Parathyroid adenoma (tissue), 2 donors: Measurements from ENCODE around the gene EDARADD.
"Not testable (repeated sequence)": the region's sequence is repeated elsewhere in the genome, so short reads cannot be mapped to it uniquely, and the experiment has no call there.

Experiments
- H2AFZ ChIP-seq: fragments of 300-600 bp; sonication (generic); one replicate; pipeline ENCODE4 v1.7.0; 2017; ENCODE audit warnings: antibody characterized with exemption, mild to moderate bottlenecking
- H3K27ac ChIP-seq: fragments of 300-600 bp; sonication (generic); one replicate; pipeline ENCODE4 v1.7.0; 2017
- H3K27me3 ChIP-seq: fragments of 300-600 bp; sonication (generic); one replicate; pipeline ENCODE4 v1.7.0; 2017; ENCODE audit warnings: low read length; ENCODE audit not compliant: control insufficient read depth, insufficient read depth
- H3K36me3 ChIP-seq: fragments of 300-600 bp; sonication (generic); one replicate; pipeline ENCODE4 v1.7.0; 2017; ENCODE audit warnings: low read length; ENCODE audit not compliant: control insufficient read depth, insufficient read depth
- H3K4me1 ChIP-seq: fragments of 300-600 bp; sonication (generic); one replicate; pipeline ENCODE4 v1.7.0; 2017; ENCODE audit warnings: control low read depth
- H3K4me2 ChIP-seq: fragments of 300-600 bp; sonication (generic); one replicate; pipeline ENCODE4 v1.7.0; 2017; ENCODE audit warnings: low read length
- H3K4me3 ChIP-seq: fragments of 300-600 bp; sonication (generic); one replicate; pipeline ENCODE4 v1.7.0; 2017; ENCODE audit warnings: low read depth, low read length
- H3K79me2 ChIP-seq: fragments of 300-600 bp; sonication (generic); one replicate; pipeline ENCODE4 v1.7.0; 2017; ENCODE audit warnings: control low read depth
- H3K9ac ChIP-seq: fragments of 300-600 bp; sonication (generic); one replicate; pipeline ENCODE4 v1.7.0; 2017; ENCODE audit warnings: mild to moderate bottlenecking
- H3K9me3 ChIP-seq: fragments of 300-600 bp; sonication (generic); one replicate; pipeline ENCODE4 v1.7.0; 2017; ENCODE audit warnings: low read length; ENCODE audit not compliant: control insufficient read depth
- TF ChIP-seq, protein P1 (sequence below): fragments of 300-600 bp; sonication (generic); IDR thresholded peaks from one replicate; pipeline ENCODE4 v1.7.0; 2017; ENCODE audit warnings: antibody characterized with exemption, mild to moderate bottlenecking
- donor health status: primary hyperparathyroidism.

EDARADD gene

DNA sequence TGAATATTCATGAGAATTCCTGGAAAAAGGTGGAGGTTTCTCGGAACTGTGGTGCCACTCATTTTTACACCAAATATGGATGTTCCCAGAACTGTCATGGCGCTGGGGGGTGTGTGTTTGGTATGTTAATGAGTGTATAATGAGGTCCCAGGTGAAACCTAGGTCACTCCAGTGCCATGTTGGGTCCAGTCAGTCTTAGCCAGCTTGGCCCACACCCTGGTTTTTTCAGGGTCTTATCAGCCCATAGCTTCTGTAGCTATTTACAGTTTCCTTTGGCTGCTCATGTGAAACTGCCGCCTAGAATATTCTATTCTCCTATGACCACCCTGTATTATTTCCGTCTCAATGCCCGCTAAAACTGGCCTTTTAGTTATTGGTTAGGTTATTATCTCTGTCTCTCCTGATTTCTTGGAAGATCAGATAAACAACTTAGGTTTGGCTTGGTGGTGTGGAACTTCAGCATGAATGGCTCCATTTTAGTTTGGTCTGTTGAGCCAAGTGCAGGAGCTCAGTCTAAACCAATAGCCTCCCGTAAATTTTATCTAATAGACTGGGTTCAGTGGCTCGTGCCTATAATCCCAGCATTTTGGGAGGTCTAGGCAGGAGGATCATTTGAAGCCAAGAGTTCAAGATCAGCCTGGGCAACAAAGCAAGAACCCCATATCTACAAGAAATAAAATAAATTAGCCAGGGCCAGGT is 42.1 kb upstream of the EDARADD start:
- Histone ChIP-seq H3K4me1 (no peaks in the 10 kb centered on the region), H3K9me3 (no peaks in the 10 kb centered on the region), H3K27me3 (no peaks in the 10 kb centered on the region), H3K79me2 (no peaks in the 10 kb centered on the region), H3K9ac (no peak overlapping the region), H3K27ac (no peak overlapping the region), H3K4me3 (no peak overlapping the region), H2AFZ (no peak overlapping the region), H3K36me3 (no peaks in the 10 kb centered on the region), H3K4me2 (no peak overlapping the region)
- TF ChIP-seq, protein P1, sequence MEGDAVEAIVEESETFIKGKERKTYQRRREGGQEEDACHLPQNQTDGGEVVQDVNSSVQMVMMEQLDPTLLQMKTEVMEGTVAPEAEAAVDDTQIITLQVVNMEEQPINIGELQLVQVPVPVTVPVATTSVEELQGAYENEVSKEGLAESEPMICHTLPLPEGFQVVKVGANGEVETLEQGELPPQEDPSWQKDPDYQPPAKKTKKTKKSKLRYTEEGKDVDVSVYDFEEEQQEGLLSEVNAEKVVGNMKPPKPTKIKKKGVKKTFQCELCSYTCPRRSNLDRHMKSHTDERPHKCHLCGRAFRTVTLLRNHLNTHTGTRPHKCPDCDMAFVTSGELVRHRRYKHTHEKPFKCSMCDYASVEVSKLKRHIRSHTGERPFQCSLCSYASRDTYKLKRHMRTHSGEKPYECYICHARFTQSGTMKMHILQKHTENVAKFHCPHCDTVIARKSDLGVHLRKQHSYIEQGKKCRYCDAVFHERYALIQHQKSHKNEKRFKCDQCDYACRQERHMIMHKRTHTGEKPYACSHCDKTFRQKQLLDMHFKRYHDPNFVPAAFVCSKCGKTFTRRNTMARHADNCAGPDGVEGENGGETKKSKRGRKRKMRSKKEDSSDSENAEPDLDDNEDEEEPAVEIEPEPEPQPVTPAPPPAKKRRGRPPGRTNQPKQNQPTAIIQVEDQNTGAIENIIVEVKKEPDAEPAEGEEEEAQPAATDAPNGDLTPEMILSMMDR = no peak

DNA sequence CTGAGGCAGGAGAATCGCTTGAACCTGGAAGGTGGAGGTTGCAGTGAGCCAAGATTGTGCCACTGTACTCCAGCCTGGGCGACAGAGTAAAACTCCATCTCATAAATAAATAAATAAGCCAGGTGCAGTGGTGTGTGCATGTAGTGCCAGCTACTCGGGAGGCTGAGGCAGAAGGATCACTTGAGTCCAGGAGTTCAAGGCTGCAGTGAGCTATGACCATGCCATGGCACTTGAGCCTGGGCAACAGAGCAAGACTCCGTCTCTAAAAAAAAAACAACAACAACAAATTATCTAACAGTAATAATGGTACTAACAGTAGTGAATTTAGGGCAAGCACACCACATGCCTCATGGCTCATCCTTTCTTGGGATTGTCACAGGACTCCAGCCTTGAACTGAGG is 41.3 kb upstream of the EDARADD start:
- H3K36me3 ChIP-seq, H3K9me3 ChIP-seq, H3K4me2 ChIP-seq, H3K4me1 ChIP-seq, H2AFZ ChIP-seq, H3K4me3 ChIP-seq, H3K79me2 ChIP-seq, H3K27ac ChIP-seq, H3K9ac ChIP-seq, H3K27me3 ChIP-seq: not testable (repeated sequence)

DNA sequence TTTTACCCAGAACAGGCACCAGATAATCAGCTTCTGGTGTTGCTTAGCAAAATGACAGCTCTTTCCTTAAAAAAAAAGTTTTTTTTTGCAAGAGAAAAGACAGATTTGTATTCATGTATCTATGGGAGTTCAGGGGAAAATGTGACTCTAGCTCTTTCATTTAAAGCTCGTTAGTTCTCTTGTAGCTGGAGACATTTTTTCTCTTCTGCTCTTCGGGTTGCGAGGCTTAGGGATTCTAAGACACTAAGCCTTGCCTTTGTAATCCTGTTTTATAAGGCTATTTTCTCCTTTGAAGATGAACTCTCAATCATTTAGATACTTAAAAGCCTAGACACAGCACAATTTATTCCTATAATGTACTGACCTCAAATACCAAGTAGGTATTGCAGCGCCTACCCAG is 40.3 kb upstream of the EDARADD start:
- Histone ChIP-seq H3K9ac (no peak overlapping the region), H3K79me2 (no peaks in the 10 kb centered on the region), H3K27me3 (no peaks in the 10 kb centered on the region), H3K4me3 (no peak overlapping the region), H3K9me3 (no peaks in the 10 kb centered on the region), H2AFZ (no peak overlapping the region), H3K36me3 (no peaks in the 10 kb centered on the region), H3K4me2 (no peak overlapping the region), H3K27ac (no peak overlapping the region), H3K4me1 (no peaks in the 10 kb centered on the region)
- TF ChIP-seq, protein P1 = no peak

DNA sequence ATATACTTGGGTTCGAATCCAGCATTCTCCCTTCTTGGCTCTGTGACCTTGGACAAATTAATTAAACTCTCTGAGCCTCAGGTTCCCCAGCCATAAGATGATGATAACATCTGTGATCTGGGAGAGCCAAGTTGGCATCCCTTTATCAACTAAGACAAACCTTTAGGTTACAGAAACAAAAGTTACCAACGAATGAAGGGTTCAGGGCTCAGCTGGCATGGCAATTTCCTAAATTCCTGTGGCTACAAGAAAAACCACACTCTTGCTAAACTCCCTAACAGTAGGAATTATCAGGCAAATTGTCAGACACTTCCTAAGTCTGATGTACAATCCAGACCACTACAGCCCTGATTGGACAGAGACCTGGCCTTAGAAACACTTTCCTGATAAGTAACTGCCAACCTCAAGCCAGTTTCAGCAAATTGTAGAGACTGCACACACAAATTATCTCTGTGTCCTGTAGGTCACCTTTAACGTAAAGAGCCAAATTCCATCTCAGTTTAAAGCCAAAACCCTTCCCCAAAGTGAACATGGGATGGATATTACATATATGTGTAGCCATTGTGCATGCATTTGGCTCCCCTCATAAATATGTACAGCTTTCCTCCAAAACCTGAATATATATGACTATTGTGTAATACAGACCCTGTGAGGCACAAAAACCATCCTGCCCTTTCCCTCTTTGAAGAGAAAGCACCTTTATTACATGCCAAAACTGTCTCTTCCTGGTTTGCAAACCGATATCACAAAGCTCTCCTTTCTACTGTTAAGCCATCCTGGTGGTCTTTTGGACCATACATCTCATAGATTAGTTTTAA is 39.5 kb upstream of the EDARADD start:
- Histone ChIP-seq H3K4me3 (no peak overlapping the region), H3K9ac (no peak overlapping the region), H3K36me3 (no peaks in the 10 kb centered on the region), H3K27me3 (no peaks in the 10 kb centered on the region), H2AFZ (no peak overlapping the region), H3K4me1 (no peaks in the 10 kb centered on the region), H3K9me3 (no peaks in the 10 kb centered on the region), H3K4me2 (no peak overlapping the region), H3K27ac (no peak overlapping the region), H3K79me2 (no peaks in the 10 kb centered on the region)
- TF ChIP-seq, protein P1 = no peak

DNA sequence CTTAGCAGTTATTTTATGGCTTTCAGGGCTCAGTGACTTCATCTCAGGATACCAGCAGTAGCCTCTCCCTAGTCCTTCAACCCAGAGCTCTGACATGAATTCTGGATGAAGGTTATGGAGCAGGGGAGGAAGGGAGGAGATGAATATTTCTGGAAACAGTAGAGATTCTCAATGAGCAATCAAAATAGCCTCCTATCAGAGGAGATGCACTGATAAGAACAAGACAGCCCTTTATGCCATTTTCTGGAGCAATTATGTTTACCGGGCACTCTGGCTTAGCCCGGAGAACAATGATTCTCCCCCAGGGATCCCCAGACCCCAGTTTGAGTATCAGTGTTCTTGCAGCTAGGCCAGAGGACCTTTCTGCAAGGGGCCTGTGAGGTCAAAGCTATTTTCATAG is 37.9 kb upstream of the EDARADD start:
- no peaks in the 10 kb centered on the region for H3K36me3 ChIP-seq
- no peaks in the 10 kb centered on the region for H3K9me3 ChIP-seq
- no peaks in the 10 kb centered on the region for H3K27me3 ChIP-seq
- no peaks in the 10 kb centered on the region for H3K4me1 ChIP-seq
- no peaks in the 10 kb centered on the region for H3K79me2 ChIP-seq
- H3K27ac ChIP-seq = no peak overlapping the region
- no peak overlapping the region for H3K9ac ChIP-seq
- H3K4me2 ChIP-seq = no peak overlapping the region
- H2AFZ ChIP-seq = no peak overlapping the region
- no peak overlapping the region for H3K4me3 ChIP-seq
- TF ChIP-seq, protein P1 = no peak
